ENCODE data around the gene MRPL24.
A peak's percentile ranks its signal among the peaks of the same experiment; 100 is the strongest.

DNA sequence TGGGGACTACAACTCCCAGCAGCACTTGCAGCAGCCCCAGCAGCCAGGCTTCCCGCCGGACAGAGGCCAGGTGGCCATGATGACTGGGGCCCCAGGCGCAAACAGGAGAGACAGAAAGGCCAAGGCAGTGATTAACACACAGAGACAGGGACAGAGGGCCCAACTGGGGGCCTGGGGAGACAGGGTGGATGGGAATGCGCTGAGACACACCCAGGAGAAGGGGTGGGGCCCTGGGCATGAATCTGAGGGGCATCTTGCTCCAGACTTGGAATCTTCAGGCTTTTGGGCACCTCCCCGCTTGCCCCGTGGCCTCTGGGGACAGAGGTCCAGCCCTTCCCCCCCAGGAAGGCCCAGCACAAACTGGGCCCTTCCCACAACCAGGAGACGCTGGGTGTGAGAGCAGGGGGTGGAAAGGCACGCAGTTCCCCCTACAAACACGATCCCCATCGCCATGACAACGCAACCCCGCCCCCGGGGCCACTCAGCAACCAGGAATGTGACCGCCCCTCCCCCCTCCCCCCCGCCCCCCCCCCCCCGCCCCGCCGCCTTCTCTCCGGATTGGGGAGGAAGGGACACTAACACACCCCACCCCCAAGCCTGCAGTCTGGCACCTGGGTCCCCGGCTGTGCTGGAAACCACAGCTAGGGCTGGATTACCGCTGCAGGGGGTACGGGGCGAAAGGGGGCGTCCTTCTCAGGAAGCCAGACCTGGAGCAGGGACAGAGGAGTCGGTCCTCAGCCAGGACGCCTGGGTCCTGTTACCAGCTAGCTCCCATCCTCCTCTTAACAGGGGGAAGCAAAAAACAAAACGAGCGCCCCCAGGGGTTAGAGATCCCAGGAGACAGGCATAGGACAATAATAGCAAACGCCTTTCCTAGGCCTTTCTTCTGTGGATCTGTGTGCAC is 6.1 kb upstream of the MRPL24 start:
- TF ChIP-seq CTCF (IDR thresholded peaks at IDR 0.05; ENCODE audit: low read depth, low read length, poor library complexity, severe bottlenecking) (peak; percentile 67), EZH2phosphoT487 (IDR thresholded peaks at IDR 0.05; ENCODE audit: borderline replicate concordance, low read length) (no peak)
